Endothelial cell of umbilical vein (primary cell): Measurements from ENCODE around the gene SPINK13. TPM values are rescaled to one million over a fixed set of nuclear protein-coding genes. Genes with fewer than 3 reads are reported as not detected.

Experiments used
- Bru-seq: library from RNA; stranded (reverse); fragments of 400-500 nt; gene quantifications from one replicate; lab custom pipeline; 2021; lab: Mats Ljungman, UMichigan
- BruChase-seq, 2 experiments: library from RNA; stranded (reverse); fragments of 400-500 nt; gene quantifications; one replicate each; lab custom pipeline; 2021; lab: Mats Ljungman, UMichigan
- BruUV-seq: library from RNA; stranded (reverse); fragments of 400-500 nt; replicated peaks from 2 replicates; lab custom pipeline; 2021; lab: Mats Ljungman, UMichigan
- CTCF ChIA-PET: fragments of 300-600, 350-600 bp; sonication (Branson Sonifier 250); formaldehyde crosslinking; loops from one replicate; lab custom pipeline; 2021; ENCODE audit warnings: antibody characterized with exemption, inconsistent platforms; lab: Charles Lee
- POLR2A ChIA-PET: fragments of 300-600, 350-600 bp; sonication (Branson Sonifier 250); formaldehyde crosslinking; loops from one replicate; lab custom pipeline; 2021; ENCODE audit warnings: antibody characterized with exemption, inconsistent platforms; lab: Charles Lee
- DNase-seq: peaks from one replicate; pipeline ENCODE4 v3.0.0-alpha.2; 2011; ENCODE audit warnings: low read depth, low spot score
- FAIRE-seq: peaks from 2 replicates; lab custom pipeline; 2011; peaks lifted over from hg19 to GRCh38; lab: Jason Lieb, UNC
- H2AFZ ChIP-seq: 2 replicates; pipeline ENCODE4 v1.6.0; 2012; ENCODE audit warnings: low read depth, low read length, control low read depth, inconsistent platforms
- H3K27ac ChIP-seq: 2 replicates; pipeline ENCODE4 v1.5.1; 2011; ENCODE audit warnings: low read depth, mild to moderate bottlenecking, control low read depth, low read length, moderate library complexity; ENCODE audit not compliant: insufficient read depth
- H3K27me3 ChIP-seq, 2 experiments: 2 replicates each; pipeline versions ENCODE4 v1.6.0 to v1.6.1; 2011; ENCODE audit warnings: low read length in 2 of 2, mixed read lengths in 1 of 2; ENCODE audit not compliant: control insufficient read depth in 2 of 2, insufficient read depth in 2 of 2
- H3K36me3 ChIP-seq, 2 experiments: 2 replicates in 1 of 2; 3 replicates in 1 of 2; pipeline ENCODE4 v1.5.1; 2011; ENCODE audit warnings: low read length in 2 of 2, mild to moderate bottlenecking in 1 of 2, moderate library complexity in 1 of 2; ENCODE audit not compliant: control insufficient read depth in 2 of 2, insufficient read depth in 2 of 2; ENCODE audit errors: extremely low read depth in 1 of 2
- H3K4me1 ChIP-seq: 3 replicates; pipeline ENCODE4 v1.5.1; 2011; ENCODE audit warnings: mild to moderate bottlenecking, low read length; ENCODE audit not compliant: control insufficient read depth, insufficient read depth; ENCODE audit errors: extremely low read depth
- H3K4me2 ChIP-seq: 2 replicates; pipeline ENCODE4 v1.6.1; 2011; ENCODE audit warnings: low read length, control low read depth, mixed read lengths; ENCODE audit not compliant: insufficient read depth
- H3K4me3 ChIP-seq, 3 experiments: fragments of 200-600 bp in 1 of 3; sonication (generic), shearing (Covaris generic) in 1 of 3; replicated peaks in 1 of 3; 2 replicates each; pipeline ENCODE4 v1.5.1; 2011 to 2016; ENCODE audit warnings: control low read depth in 3 of 3, low read length in 3 of 3, mild to moderate bottlenecking in 2 of 3, inconsistent platforms in 1 of 3, low read depth in 1 of 3, moderate library complexity in 1 of 3; ENCODE audit not compliant: insufficient read depth in 1 of 3
- H3K79me2 ChIP-seq: 2 replicates; pipeline ENCODE4 v1.6.0; 2012; ENCODE audit warnings: low read length, inconsistent platforms; ENCODE audit not compliant: control insufficient read depth, insufficient read depth
- H3K9ac ChIP-seq: replicated peaks from 2 replicates; pipeline ENCODE3; 2011; ENCODE audit warnings: low read length, control low read depth; ENCODE audit not compliant: insufficient read depth; ENCODE audit errors: extremely low read depth
- H3K9me1 ChIP-seq: replicated peaks from 3 replicates; pipeline ENCODE4 v1.6.0; 2011; ENCODE audit warnings: mild to moderate bottlenecking, low read length; ENCODE audit not compliant: control insufficient read depth, insufficient read depth; ENCODE audit errors: extremely low read depth
- H3K9me3 ChIP-seq: replicated peaks from 2 replicates; pipeline ENCODE4 v1.5.1; 2012; ENCODE audit warnings: low read length, inconsistent platforms; ENCODE audit not compliant: control insufficient read depth, insufficient read depth
- H4K20me1 ChIP-seq: replicated peaks from 2 replicates; pipeline ENCODE3; 2011; ENCODE audit warnings: mild to moderate bottlenecking, low read length; ENCODE audit not compliant: control insufficient read depth, insufficient read depth; ENCODE audit errors: extremely low read depth
- CTCF ChIP-seq, 2 donors: IDR thresholded peaks; 1 replicate in 1 of 2; 2 replicates in 1 of 2; pipeline ENCODE4 v1.5.1; 2011; ENCODE audit warnings: low read length in 2 of 2, mild to moderate bottlenecking in 2 of 2, moderate library complexity in 2 of 2, control low read depth in 1 of 2, inconsistent platforms in 1 of 2, low read depth in 1 of 2; ENCODE audit not compliant: insufficient read depth in 1 of 2; ENCODE audit errors: extremely low read depth in 1 of 2
- EZH2 ChIP-seq: IDR thresholded peaks from 2 replicates; pipeline ENCODE4 v1.6.1; 2012; ENCODE audit warnings: borderline replicate concordance, low read depth, mild to moderate bottlenecking, moderate library complexity, low read length, inconsistent platforms; ENCODE audit not compliant: severe bottlenecking
- FOS ChIP-seq: IDR thresholded peaks from 2 replicates; pipeline ENCODE4 v1.6.1; 2011; ENCODE audit warnings: mild to moderate bottlenecking, low read length, moderate library complexity, borderline replicate concordance; ENCODE audit not compliant: insufficient read depth
- GATA2 ChIP-seq: IDR thresholded peaks from 2 replicates; pipeline ENCODE4 v1.7.0; 2011; ENCODE audit warnings: low read depth, mild to moderate bottlenecking, moderate library complexity, mixed read lengths, low read length; ENCODE audit not compliant: insufficient read length, insufficient read depth
- JUN ChIP-seq: IDR thresholded peaks from 2 replicates; pipeline ENCODE4 v1.6.1; 2011; ENCODE audit warnings: borderline replicate concordance, low read depth; ENCODE audit not compliant: insufficient read length, insufficient read depth
- MAX ChIP-seq: IDR thresholded peaks from 2 replicates; pipeline ENCODE4 v1.6.1; 2011; ENCODE audit not compliant: insufficient read depth, insufficient read length
- MYC ChIP-seq: IDR thresholded peaks from one replicate; pipeline ENCODE4 v1.6.1; 2011; ENCODE audit warnings: mild to moderate bottlenecking, low read depth, low read length
- POLR2A ChIP-seq: IDR thresholded peaks from 2 replicates; pipeline ENCODE4 v1.6.1; 2012; ENCODE audit warnings: low read depth, mild to moderate bottlenecking, control low read depth, low read length
- POLR2AphosphoS5 ChIP-seq: IDR thresholded peaks from 2 replicates; pipeline ENCODE4 v1.6.1; 2012; ENCODE audit warnings: low read depth, mild to moderate bottlenecking, control low read depth, low read length, moderate library complexity; ENCODE audit not compliant: insufficient read depth
- dilution Hi-C: fragments of 300-500 bp; cut with MboI; formaldehyde crosslinking; loops from one replicate; pipeline ENCODE4 v1.15.0; 2019; ENCODE audit warnings: low sequenced_read_pairs; ENCODE audit not compliant: extremely low pct_ligation_motif_present
- intact Hi-C: fragments of 100-400 bp; cut with micrococcal nuclease; formaldehyde crosslinking; loops from one replicate; pipeline ENCODE4 v1.10.0; 2022
- long read RNA-seq: library from polyadenylated mRNA; stranded (forward); transcript quantifications from one replicate; pipeline ENCODE4 v2.0.0, GENCODE V29; 2021
- polyA minus RNA-seq, 3 experiments: library from RNA; depleted of rRNA, polyadenylated mRNA; stranded (reverse); fragments of >200 nt; gene quantifications; 1 replicate in 1 of 3; 2 replicates in 2 of 3; pipeline ENCODE4 v1.2.3, GENCODE V29; 2011
- polyA plus RNA-seq, 4 experiments: library from polyadenylated mRNA; depleted of rRNA in 3 of 4; stranded (reverse) in 3 of 4; unstranded in 1 of 4; fragments of >200 nt; gene quantifications; 2 replicates each; pipeline versions ENCODE4 v1.2.1 to v1.2.3, GENCODE V29; 2011 to 2012; ENCODE audit warnings: missing spikeins in 1 of 4
- total RNA-seq: library from RNA; stranded (reverse); gene quantifications from 2 replicates; pipeline ENCODE4 v1.2.3, GENCODE V29; 2021

The SPINK13 gene
- total RNA-seq (not detected in 2 replicates), polyA plus RNA-seq (not detected in 2 replicates), polyA minus RNA-seq (not detected in 2 replicates), Bru-seq, nascent RNA (percentile 5 among the genes with signal in this experiment), BruChase-seq, experiment 1, labeled RNA remaining after a 6-hour chase (not detected), BruChase-seq, experiment 2, labeled RNA remaining after a 2-hour chase (percentile 14 among the genes with signal in this experiment)
- not detected in 2 replicates for polyA plus RNA-seq (2011; cell fraction: cytosol; rRNA removed)
- not detected in 2 replicates for polyA plus RNA-seq (2011; cell fraction: nucleus; rRNA removed)
- not detected in 2 replicates for polyA plus RNA-seq (2012)
- 1.9 TPM for polyA minus RNA-seq (2011; cell fraction: cytosol; rRNA and poly(A)+ RNA removed)
- not detected in 2 replicates for polyA minus RNA-seq (2011; cell fraction: nucleus; rRNA and poly(A)+ RNA removed)
- long read RNA-seq = 0 reads

GRCh38 chr5:148268566-148268965 lies at the start of gene SPINK13:
SPINK13 (plus strand) TSS chr5:148268794; CDS start chr5:148270073, 1,279 bp downstream.
- Histone ChIP-seq H3K4me2 (no peak within 1 kb of the TSS), H3K36me3 (no peaks in the 10 kb centered on the region), H3K4me3 (no peak within 1 kb of the TSS), H3K4me1 (no peaks in the 10 kb centered on the region), H3K79me2 (no peaks in the 10 kb centered on the region), H3K9me3 (no peaks in the 10 kb centered on the region), H2AFZ (peak within 1 kb of the TSS; percentile 59), H3K27ac (no peak within 1 kb of the TSS), H3K27me3 (no peaks in the 10 kb centered on the region), H3K9me1 (no peaks in the 10 kb centered on the region), H4K20me1 (no peaks in the 10 kb centered on the region), H3K9ac (no peak within 1 kb of the TSS)
- DNase-seq = peak; percentile 27
- intact Hi-C loops (no loop called here), dilution Hi-C loops (no loop called here)
- BruUV-seq = no TSS peak
- ChIA-PET CTCF (interaction anchor here (0.9 to 1.8 kb wide), 6 partner anchors 12 to 462 kb away, joined by 3 to 8 read pairs (median 4); no protein-coding TSS in a partner anchor), POLR2A (interaction anchor here (0.5 kb wide), 1 partner anchor 486 kb away, joined by 3 read pairs; the partner anchor contains the start of gene JAKMIP2)
- FAIRE-seq = peak; percentile 78
- no peak for TF ChIP-seq POLR2A
- TF ChIP-seq FOS = peak; percentile 33

- intact Hi-C loops = no loop called here
- TF ChIP-seq MYC = no peak
- TF ChIP-seq FOS = no peak
- TF ChIP-seq CTCF (IDR thresholded peaks at IDR 0.05; ENCODE audit: extremely low read depth in 1 of 2, insufficient read depth in 1 of 2, low read depth in 1 of 2, low read length in 2 of 2) = no peak
- TF ChIP-seq MAX = no peak
- TF ChIP-seq POLR2A = no peak
- no peak for TF ChIP-seq GATA2
- TF ChIP-seq EZH2 = no peak
- no peak for TF ChIP-seq JUN
- TF ChIP-seq POLR2AphosphoS5 = no peak
- H3K9ac ChIP-seq = no peak overlapping the region
- H3K79me2 ChIP-seq = no peaks in the 10 kb centered on the region
- BruUV-seq = no TSS peak
- no peaks in the 10 kb centered on the region for H3K4me1 ChIP-seq
- ChIA-PET CTCF (interaction anchor here (1.2 kb wide), 1 partner anchor 69 kb away, joined by 4 read pairs; no protein-coding TSS in a partner anchor), POLR2A (no interaction called here)
- FAIRE-seq (no peak), DNase-seq (no peak)
- no peak overlapping the region for H3K4me3 ChIP-seq
- H3K9me3 ChIP-seq = no peaks in the 10 kb centered on the region
- no peaks in the 10 kb centered on the region for H3K9me1 ChIP-seq
- H3K27me3 ChIP-seq = no peaks in the 10 kb centered on the region
- no peak overlapping the region for H3K27ac ChIP-seq
- no peaks in the 10 kb centered on the region for H3K36me3 ChIP-seq
- no peak overlapping the region for H2AFZ ChIP-seq
- H3K4me2 ChIP-seq = no peak overlapping the region
- no peaks in the 10 kb centered on the region for H4K20me1 ChIP-seq
- dilution Hi-C loops = no loop called here
Measured at GRCh38 chr5:148221508-148221907, 47.1 kb upstream of the SPINK13 start.
